GM12878 (cell line): ENCODE measurements around the gene PSME3IP1. TPM values are rescaled to one million over a fixed set of nuclear protein-coding genes. Genes with fewer than 3 reads are reported as not detected.

Experiments used
- ATAC-seq: fragments of 200-7000 bp; cut with Tn5 transposase; 3 replicates; pipeline ENCODE4 v1.9.1; 2020; ENCODE audit warnings: mild to moderate bottlenecking, moderate library complexity
- BruUV-seq: library from RNA; stranded (reverse); fragments of 400-500 nt; replicated peaks from 2 replicates; lab custom pipeline; 2021; lab: Mats Ljungman, UMichigan
- CTCF ChIA-PET: fragments of 300-600 bp; sonication (Branson Sonifier 250); formaldehyde crosslinking; extraction: SDS; loops from one replicate; lab custom pipeline; 2021; ENCODE audit warnings: inconsistent platforms; lab: Yijun Ruan, JAX
- POLR2A ChIA-PET: fragments of 350-600 bp; formaldehyde crosslinking; extraction: SDS; loops from one replicate; lab custom pipeline; 2021; ENCODE audit warnings: inconsistent platforms; lab: Charles Lee
- RAD21 ChIA-PET: fragments of 300-600 bp; sonication (Branson Sonifier 250); formaldehyde crosslinking; loops from one replicate; lab custom pipeline; 2023; ENCODE audit warnings: antibody characterized with exemption; ENCODE audit not compliant: unreplicated experiment; lab: Charles Lee
- SMC1A ChIA-PET: fragments of 300-600 bp; sonication (Branson Sonifier 250); formaldehyde crosslinking; loops from one replicate; lab custom pipeline; 2023; ENCODE audit not compliant: unreplicated experiment, uncharacterized antibody; lab: Charles Lee
- DNase-seq: peaks from one replicate; pipeline ENCODE4 v3.0.0-alpha.2; 2011; ENCODE audit warnings: low read depth, low spot score
- FAIRE-seq: peaks from 3 replicates; lab custom pipeline; 2011; peaks lifted over from hg19 to GRCh38; lab: Jason Lieb, UNC
- H2AFZ ChIP-seq: 2 replicates; pipeline ENCODE4 v1.6.0; 2011; ENCODE audit warnings: low read depth, low read length, control low read depth; ENCODE audit not compliant: control insufficient read depth
- H3K27ac ChIP-seq: 2 replicates; pipeline ENCODE4 v1.5.1; 2011; ENCODE audit warnings: control low read depth; ENCODE audit not compliant: control insufficient read depth, insufficient read depth
- H3K27me3 ChIP-seq, 2 experiments: replicated peaks in 1 of 2; 2 replicates each; pipeline versions ENCODE4 v1.6.0 to v1.6.1; 2011; ENCODE audit warnings: low read length in 1 of 2; ENCODE audit not compliant: control insufficient read depth in 2 of 2, insufficient read depth in 2 of 2
- H3K36me3 ChIP-seq, 2 experiments: 2 replicates each; pipeline ENCODE4 v1.5.1; 2011; ENCODE audit warnings: low read length in 1 of 2; ENCODE audit not compliant: control insufficient read depth in 2 of 2, insufficient read depth in 2 of 2
- H3K4me1 ChIP-seq: 2 replicates; pipeline ENCODE4 v1.6.1; 2011; ENCODE audit warnings: mild to moderate bottlenecking, low read length, moderate library complexity, mixed read lengths; ENCODE audit not compliant: control insufficient read depth, insufficient read depth
- H3K4me2 ChIP-seq: 2 replicates; pipeline ENCODE4 v1.6.0; 2011; ENCODE audit warnings: control low read depth; ENCODE audit not compliant: control insufficient read depth, insufficient read depth
- H3K4me3 ChIP-seq: fragments of 200-600 bp; sonication (generic); 2 replicates; pipeline ENCODE4 v1.5.1; 2016
- H3K79me2 ChIP-seq: 2 replicates; pipeline ENCODE4 v1.6.0; 2011; ENCODE audit warnings: low read length; ENCODE audit not compliant: control insufficient read depth, insufficient read depth
- H3K9ac ChIP-seq: 2 replicates; pipeline ENCODE4 v1.8.0; 2011; ENCODE audit warnings: low read length, control low read depth, mixed read lengths; ENCODE audit not compliant: control insufficient read depth, insufficient read depth
- H3K9me3 ChIP-seq: replicated peaks from 3 replicates; pipeline ENCODE4 v1.5.1; 2011; ENCODE audit warnings: mild to moderate bottlenecking, low read length; ENCODE audit not compliant: control insufficient read depth, insufficient read depth
- H4K20me1 ChIP-seq: 2 replicates; pipeline ENCODE4 v1.6.0; 2011; ENCODE audit not compliant: control insufficient read depth, insufficient read depth
- FOS ChIP-seq: IDR thresholded peaks from 3 replicates; pipeline ENCODE4 v1.6.1; 2011; ENCODE audit warnings: borderline replicate concordance; ENCODE audit not compliant: insufficient read length; ENCODE audit errors: extremely low read depth
- JUND ChIP-seq: IDR thresholded peaks from 2 replicates; pipeline ENCODE4 v1.6.1; 2012; ENCODE audit warnings: low read depth, mild to moderate bottlenecking, low read length, improper control_type of control experiment, moderate library complexity
- MYB ChIP-seq: fragments of 150-350 bp; IDR thresholded peaks from 2 replicates; pipeline ENCODE4 v1.6.1; 2014; ENCODE audit warnings: mild to moderate bottlenecking, low read depth, low read length, borderline replicate concordance
- RFX5 ChIP-seq: IDR thresholded peaks from 2 replicates; pipeline ENCODE4 v1.6.1; 2011; ENCODE audit warnings: low read depth, low read length, improper control_type of control experiment
- SPI1 ChIP-seq: IDR thresholded peaks from 2 replicates; pipeline ENCODE4 v1.6.1; 2011; ENCODE audit warnings: low read depth, mild to moderate bottlenecking, low read length, moderate library complexity, borderline replicate concordance; ENCODE audit not compliant: insufficient read depth
- SUPT20H ChIP-seq: IDR thresholded peaks from 2 replicates; pipeline ENCODE4 v1.6.1; 2011; ENCODE audit warnings: low read depth, mild to moderate bottlenecking, low read length, moderate library complexity, borderline replicate concordance; ENCODE audit not compliant: control insufficient read depth
- ZBED1 ChIP-seq: IDR thresholded peaks from 2 replicates; pipeline ENCODE4 v1.6.1; 2016; ENCODE audit warnings: borderline replicate concordance
- WGBS: methylation state at CpG from one replicate; pipeline ENCODE4 v1.1.6; 2016; ENCODE audit warnings: low lambda C conversion rate; ENCODE audit not compliant: insufficient replicate concordance, insufficient coverage; ENCODE audit errors: missing lambda C conversion rate; 5-methylcytosine and 5-hydroxymethylcytosine counted together
- in situ Hi-C: fragments of 300-500 bp; cut with MboI; formaldehyde crosslinking; loops from 9 replicates; pipeline ENCODE4 v1.14.3; 2018; ENCODE audit warnings: mixed read lengths
- intact Hi-C: fragments of 100-400 bp; cut with micrococcal nuclease; formaldehyde crosslinking; loops from one replicate; pipeline ENCODE4 v1.14.2; 2022; ENCODE audit not compliant: unreplicated experiment
- polyA plus RNA-seq, 11 experiments: library from polyadenylated mRNA; depleted of rRNA in 4 of 11; unstranded in 6 of 11; stranded (reverse) in 5 of 11; fragments of >200 nt; fragmentation: Nextera tagmentation in 4 of 11; fragmentation: Illumina TruSeq in 1 of 11; extraction: Ambion mirVana in 4 of 11; extraction: Trizol in 1 of 11; gene quantifications; 1 replicate in 1 of 11; 2 replicates in 10 of 11; pipeline versions ENCODE4 v1.2.1 to v1.2.3, GENCODE V29; 2011 to 2016; ENCODE audit warnings: inconsistent platforms in 2 of 11, missing spikeins in 2 of 11, low read depth in 1 of 11
- total RNA-seq, 4 experiments: library from RNA; depleted of rRNA in 3 of 4; stranded (reverse); fragments of >200 nt in 3 of 4; fragmentation: Illumina TruSeq in 1 of 4; extraction: Trizol in 1 of 4; gene quantifications; 2 replicates each; pipeline versions ENCODE4 v1.2.1 to v1.2.3, GENCODE V29; 2013 to 2021
- TF ChIP-seq, protein P1 (sequence below): IDR thresholded peaks from 2 replicates; pipeline ENCODE4 v1.6.1; 2011; ENCODE audit warnings: low read depth, mild to moderate bottlenecking, low read length, moderate library complexity, borderline replicate concordance; ENCODE audit errors: extremely low read depth

Gene PSME3IP1
- total and polyA plus RNA-seq, 10 of the 15 experiments (the other 5 are each of a cell fraction or from before 2014, with no cell fraction given) = 67.9 to 174 (median 111) TPM

DNA sequence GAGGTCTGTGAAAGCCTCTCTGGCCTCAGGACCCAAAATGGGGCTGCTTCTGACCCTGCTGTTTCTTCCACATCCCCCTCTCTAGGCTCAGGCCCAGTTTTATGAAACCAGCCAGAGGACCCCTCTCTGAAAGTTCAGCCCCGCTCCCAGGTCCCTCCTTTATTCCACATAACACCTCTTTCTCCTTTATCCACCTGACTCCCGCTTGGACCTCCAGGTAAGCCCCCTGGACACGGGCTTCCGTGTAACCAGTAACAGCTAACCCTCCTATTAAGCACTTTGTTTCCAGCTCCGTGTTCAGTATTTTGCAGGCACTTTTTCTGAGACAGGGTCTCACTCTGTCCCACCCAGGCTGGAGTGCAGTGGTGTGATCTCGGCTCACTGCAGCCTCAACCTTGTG is 37.4 kb downstream of the PSME3IP1 start:
- in situ Hi-C loops = no loop called here
- H3K27ac ChIP-seq = no peak overlapping the region
- H3K4me3 ChIP-seq = no peak overlapping the region
- no peak overlapping the region; the same call in 1 of the 2 replicates for H3K4me2 ChIP-seq
- peaks cover 8% of the 10 kb centered on the region in 2 experiments for H3K36me3 ChIP-seq
- no peak for DNase-seq
- H3K4me1 ChIP-seq = peaks cover 15% of the 10 kb centered on the region
- H2AFZ ChIP-seq = no peak overlapping the region
- no peak; the same call in 2 of the 3 replicates for ATAC-seq
- POLR2A ChIA-PET = interaction anchor here (1.1 to 1.4 kb wide), 2 partner anchors 21 to 43 kb away, joined by 3 read pairs; no protein-coding TSS in a partner anchor
- FAIRE-seq = no peak
- RAD21 ChIA-PET = no interaction called here
- TF ChIP-seq RFX5 (no peak), SUPT20H (no peak), SPI1 (no peak), FOS (no peak), ZBED1 (no peak), JUND (no peak), MYB (no peak)
- TF ChIP-seq, protein P1, sequence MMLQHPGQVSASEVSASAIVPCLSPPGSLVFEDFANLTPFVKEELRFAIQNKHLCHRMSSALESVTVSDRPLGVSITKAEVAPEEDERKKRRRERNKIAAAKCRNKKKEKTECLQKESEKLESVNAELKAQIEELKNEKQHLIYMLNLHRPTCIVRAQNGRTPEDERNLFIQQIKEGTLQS = no peak
- H3K9ac ChIP-seq = no peak overlapping the region
- H3K9me3 ChIP-seq = no peaks in the 10 kb centered on the region
- 95% methylated on average over 6 of the region's 6 CpGs for WGBS
- no TSS peak for BruUV-seq
- no peaks in the 10 kb centered on the region for H4K20me1 ChIP-seq
- SMC1A ChIA-PET = no interaction called here
- no peaks in the 10 kb centered on the region for H3K79me2 ChIP-seq
- no peaks in the 10 kb centered on the region for H3K27me3 ChIP-seq
- CTCF ChIA-PET = interaction anchor here (0.9 kb wide), 1 partner anchor 269 kb away, joined by 3 read pairs; no protein-coding TSS in a partner anchor
- intact Hi-C loops = no loop called here
